Right forelimb (tissue), 1 donor: ENCODE measurements around the gene RYR3.

Experiments
- DNase-seq: peaks from one replicate; pipeline ENCODE4 v3.0.0-alpha.2; 2018

The RYR3 gene

GRCh38 chr15:33392453-33392852, 81.7 kb downstream of the RYR3 start:
- no peak for DNase-seq

DNA sequence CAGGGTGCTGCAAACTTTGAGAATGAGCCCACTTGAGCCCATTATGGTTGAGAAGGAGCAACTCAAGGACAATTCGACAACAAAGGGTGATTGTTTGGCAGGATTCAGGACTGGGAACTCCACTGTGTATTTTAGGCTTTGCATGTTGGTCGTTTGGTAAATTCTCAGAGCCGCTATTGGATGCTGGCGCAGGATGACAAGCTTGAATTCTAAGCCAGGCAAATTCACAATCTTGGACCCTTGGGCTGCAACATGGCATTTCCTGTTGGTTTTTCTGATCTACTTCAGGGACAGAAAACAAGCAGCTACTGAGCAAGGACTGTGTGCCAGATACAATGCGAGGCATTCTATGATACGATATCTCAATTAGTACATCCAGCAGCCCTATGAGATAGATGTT, 82.8 kb downstream of the RYR3 start:
- DNase-seq: no peak

DNA sequence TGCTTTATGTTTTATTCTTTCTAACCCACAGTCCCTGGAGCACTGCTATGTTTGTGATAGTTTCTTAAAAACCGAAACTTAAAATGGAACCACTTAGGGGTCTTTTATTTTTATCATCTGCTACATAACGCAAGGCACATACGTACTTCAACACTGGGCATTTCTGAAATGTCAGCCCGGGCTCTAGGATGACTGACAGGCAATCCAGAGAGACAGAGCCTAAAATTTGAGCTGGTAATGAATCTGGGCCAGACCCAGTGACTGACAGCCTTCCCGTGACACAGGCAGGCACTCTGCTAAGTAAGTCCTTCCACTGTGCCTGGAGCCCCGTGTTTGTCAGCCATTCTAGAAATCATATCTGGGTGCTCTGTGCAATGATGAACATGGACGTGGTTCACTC, 84.6 kb downstream of the RYR3 start:
- no peak for DNase-seq

GRCh38 chr15:33395846-33396245, 85.1 kb downstream of the RYR3 start:
- no peak for DNase-seq

GRCh38 chr15:33396475-33396874, 85.7 kb downstream of the RYR3 start:
- DNase-seq: no peak

GRCh38 chr15:33398555-33398954, 87.8 kb downstream of the RYR3 start:
- DNase-seq: no peak

- no peak for DNase-seq
Measured at GRCh38 chr15:33400941-33401340, 90.2 kb downstream of the RYR3 start.

- DNase-seq: peak; percentile 50
Measured at GRCh38 chr15:33402600-33402999, 91.8 kb downstream of the RYR3 start.

DNA sequence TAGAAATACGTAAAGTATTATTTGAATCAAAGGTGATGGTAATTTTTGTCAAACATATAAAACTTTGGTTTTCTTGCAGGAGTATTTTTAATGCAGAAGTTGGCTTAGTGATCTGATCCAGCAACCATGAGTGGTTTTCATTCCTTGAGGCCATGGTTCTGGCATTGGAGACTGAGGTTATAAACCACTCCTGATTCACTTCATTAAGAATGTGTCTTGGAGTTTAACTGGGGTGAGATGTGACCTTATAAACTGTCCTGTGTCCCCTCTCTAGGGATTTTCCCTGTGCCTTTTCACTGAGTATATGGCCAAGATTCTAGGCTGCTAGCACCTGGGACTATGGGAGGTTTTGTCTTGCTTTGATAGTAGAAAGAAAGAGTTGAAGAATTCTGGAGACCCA, 94.3 kb downstream of the RYR3 start:
- no peak for DNase-seq

DNA sequence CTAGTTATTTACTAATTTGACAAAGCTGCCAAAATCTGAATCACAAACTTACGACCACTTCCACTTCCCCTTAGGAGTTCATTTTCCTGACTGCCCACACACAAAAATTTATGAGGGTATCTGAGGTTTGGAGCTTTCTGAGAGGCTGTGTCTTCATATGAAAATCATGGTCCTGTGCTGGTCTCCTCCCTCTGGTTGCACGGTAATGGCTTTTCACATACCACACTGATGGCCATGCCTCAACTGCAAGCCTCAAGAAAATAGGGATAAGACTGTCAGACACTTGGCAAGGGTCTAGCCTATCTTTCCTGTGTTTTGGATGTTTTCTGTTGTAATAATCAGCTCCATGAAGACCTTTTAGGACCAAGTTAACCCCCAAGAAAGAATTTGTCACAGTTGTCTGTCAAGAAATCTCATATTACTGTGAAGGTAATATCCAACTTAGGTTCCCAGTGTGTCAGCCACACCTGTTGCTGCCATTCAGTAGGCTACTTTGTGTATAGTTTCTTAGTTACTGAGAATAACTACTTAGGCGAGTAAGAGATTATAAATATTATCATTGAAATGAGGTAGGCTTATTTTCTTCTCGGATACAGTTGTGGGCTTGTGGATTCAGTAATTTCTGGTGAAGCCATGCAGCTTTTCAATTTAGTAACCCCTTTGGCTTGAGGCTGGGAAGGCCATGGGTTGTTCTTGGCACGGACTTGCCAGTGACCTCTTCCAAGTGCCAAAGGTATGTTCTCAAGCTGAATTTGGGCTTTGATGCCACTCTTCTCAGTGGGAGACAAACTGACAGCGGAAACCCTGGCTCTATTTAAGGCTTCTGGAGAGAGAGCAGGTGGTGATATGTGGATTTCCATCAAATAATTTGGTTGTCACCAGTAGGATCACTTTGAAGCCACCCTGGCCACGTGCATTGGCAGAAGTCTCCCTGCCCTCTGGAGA, 101.1 kb downstream of the RYR3 start:
- DNase-seq: no peak

GRCh38 chr15:33419701-33420100, 108.9 kb downstream of the RYR3 start:
- DNase-seq: no peak

- no peak for DNase-seq
Measured at GRCh38 chr15:33424025-33424424, 113.3 kb downstream of the RYR3 start.

DNA sequence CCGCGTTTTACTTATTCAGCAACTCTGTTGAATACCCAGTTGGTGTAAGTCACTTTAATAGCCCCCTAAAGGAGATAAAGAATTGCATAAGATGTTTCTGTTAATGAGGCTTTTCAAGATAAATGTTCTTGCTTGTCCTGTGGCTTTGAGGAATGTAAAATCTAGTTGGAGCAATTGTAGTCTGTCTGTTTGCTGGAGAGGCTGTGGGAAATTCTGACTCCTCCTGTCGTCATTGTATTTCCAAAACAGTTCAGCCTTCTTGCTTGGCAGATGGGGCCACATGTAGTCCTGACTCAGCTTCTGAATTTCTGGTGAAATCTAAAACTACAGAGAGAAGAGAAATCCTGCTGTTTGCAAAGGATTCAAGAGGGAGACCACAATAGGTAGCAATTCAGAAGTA, 114.4 kb downstream of the RYR3 start:
- no peak for DNase-seq

DNA sequence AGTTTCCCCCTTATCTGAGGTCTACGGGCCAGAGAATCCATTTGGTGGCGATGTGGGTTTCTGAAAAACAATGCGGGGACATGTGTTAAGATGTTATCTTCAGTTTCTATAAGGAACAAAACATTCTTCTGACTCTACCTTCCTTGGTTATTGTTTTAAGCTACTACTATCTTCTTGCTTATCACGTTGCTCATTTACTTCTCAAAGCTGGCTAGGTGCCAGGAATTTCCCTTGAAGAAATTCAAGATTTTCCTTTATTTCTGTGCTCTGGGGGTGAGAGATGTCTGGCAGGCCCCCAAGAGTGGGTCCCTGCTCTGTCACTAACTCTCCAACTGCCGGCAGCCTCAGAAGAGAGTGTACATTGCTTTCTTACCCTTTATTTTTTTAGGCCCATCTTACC, 119.8 kb downstream of the RYR3 start:
- no peak for DNase-seq

- DNase-seq: no peak
Measured at GRCh38 chr15:33433821-33434220, 123.1 kb downstream of the RYR3 start.

DNA sequence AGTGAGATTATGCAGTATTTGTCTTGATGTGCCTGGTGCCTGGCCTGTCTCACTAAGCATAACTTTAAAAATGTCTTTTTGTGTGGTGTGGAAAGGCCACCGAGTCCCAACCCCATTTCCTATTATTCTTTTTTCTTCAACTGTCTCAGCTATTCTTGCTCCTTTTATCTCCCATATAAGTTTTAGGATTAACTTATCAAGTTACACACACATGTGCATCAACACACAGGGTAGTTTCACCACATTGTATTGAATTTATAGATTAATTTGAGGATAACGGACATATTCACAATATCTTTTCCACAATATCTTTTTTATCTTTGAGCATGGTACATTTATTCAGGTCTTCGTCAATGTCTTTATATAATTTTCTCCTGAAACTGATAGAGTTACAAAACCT, 127.6 kb downstream of the RYR3 start:
- DNase-seq: no peak

DNA sequence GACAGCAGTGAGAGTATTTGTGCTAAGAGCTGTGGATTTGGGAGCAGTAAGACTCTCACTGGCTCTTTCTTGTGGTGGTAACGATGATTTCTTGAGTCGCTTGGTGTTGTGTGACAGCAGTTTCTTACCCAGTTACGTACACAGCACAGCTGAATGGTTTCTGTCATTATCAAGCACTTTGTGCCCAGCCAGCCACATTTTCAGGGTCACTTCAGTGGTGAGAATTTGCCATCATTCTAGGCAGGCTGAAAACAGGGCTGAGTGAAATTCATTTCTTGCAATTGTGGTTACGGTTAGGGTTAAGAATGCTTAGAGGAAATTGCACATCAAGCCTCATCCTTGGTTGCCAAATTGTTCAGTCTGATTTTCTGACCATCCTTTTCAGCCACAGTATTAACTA, 130.1 kb downstream of the RYR3 start:
- no peak for DNase-seq

DNA sequence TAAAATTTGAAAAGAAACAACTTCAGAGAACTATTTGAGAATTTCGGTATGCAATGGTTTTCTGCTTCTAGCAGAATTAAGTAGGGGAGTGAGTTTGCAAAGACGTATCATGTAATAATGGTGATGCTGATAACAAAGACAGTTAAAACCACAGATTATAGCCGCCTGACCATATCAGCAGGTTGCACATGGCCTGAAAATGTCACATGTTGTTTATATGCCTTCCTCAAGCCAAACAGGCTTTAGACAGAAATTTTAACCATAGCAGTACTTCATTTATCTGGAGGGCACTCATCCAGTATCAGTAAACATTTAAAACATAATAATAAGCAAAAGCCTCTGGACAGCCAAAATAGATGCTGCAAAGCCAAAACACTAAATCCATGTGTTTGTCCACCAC, 131.7 kb downstream of the RYR3 start:
- no peak for DNase-seq

- no peak for DNase-seq
Measured at GRCh38 chr15:33443708-33444107, 132.9 kb downstream of the RYR3 start.

DNA sequence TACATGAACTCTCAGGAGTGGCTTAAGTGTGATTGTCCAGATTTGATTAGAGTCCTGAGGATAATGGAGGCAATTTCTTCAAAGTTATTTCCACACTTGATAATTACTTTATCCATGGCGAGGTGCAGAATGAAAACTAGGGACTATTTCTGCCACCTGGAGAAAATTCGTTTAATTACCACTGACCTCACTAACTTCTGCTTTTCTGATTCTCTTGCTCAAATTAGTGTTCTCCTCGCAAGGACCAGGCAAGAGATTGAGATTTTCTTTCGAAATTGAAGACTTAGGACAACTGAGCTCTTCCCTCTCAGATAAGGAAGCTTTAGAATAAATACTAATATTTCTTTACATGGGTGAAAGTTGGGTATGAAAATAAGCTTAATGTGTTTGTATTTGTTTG, 135.2 kb downstream of the RYR3 start:
- no peak for DNase-seq

DNA sequence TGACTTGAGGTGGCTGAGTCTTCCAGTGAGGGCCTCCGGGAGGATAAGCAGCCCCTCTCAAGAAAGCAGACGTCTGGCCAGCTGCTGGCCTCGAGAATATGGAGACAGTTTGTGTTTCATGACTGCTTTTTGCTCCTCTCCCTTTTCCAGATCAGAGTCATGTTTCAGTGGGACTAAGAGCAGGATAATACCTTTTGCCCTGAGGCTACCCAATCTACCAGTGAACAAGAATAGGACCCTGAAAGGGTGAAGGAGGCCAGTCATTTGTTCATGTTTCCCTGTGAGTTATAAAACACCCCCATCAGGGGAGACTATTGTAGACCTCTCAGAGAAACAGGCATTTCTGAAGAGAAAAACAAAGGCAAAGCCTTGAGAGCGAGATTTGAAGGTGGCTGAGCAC, 137.4 kb downstream of the RYR3 start:
- DNase-seq: no peak

GRCh38 chr15:33448961-33449606, 138.3 kb downstream of the RYR3 start:
- DNase-seq: no peak

- no peak for DNase-seq
Measured at GRCh38 chr15:33449810-33450209, 139.0 kb downstream of the RYR3 start.

DNA sequence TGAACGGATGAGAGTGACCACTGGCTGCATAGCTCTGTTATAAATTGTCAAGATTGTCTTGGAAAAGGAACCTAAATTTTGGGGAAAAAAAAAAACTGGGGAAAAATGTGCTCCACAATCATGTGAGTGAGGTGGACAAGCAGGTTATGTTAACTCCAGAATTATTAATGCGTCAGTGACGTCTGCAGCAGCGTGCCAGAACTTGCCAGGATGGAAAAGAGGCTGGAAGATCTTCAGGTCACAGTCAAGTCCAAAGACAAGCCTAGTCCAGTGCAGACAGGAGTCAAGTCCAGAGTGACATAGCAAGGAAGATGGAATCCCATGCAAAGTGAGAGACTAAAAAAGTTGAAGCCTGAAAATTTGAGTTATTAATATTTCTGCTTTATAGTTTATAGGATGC, 140.6 kb downstream of the RYR3 start:
- DNase-seq: no peak

GRCh38 chr15:33453761-33454160, 143.0 kb downstream of the RYR3 start:
- DNase-seq: no peak
